ENCODE data around the gene SLC7A9.

Gene SLC7A9

GRCh38 chr19:32869369-32869965, at the start of gene SLC7A9:
Gene SLC7A9 (minus strand): TSS chr19:32869767. CDS start chr19:32868534, 1,233 bp downstream.
- H3K9me3 Mint-ChIP-seq, result no peaks in the 10 kb centered on the region
- no peak for DNase-seq
- H3K4me1 Mint-ChIP-seq, result peaks cover 4% of the 10 kb centered on the region
- no peaks in the 10 kb centered on the region for H3K36me3 Mint-ChIP-seq (ENCODE audit: low read depth)
- peaks cover 3% of the 10 kb centered on the region for H3K27me3 Mint-ChIP-seq (ENCODE audit: low read depth, poor library complexity)
- H3K27ac Mint-ChIP-seq, result peak within 1 kb of the TSS; percentile 74
- no peak for TF ChIP-seq CTCF (IDR thresholded peaks at IDR 0.05)
- no peak within 1 kb of the TSS for H3K4me3 Mint-ChIP-seq

- Mint-ChIP-seq H3K4me1 (no peaks in the 10 kb centered on the region), H3K27ac (no peak overlapping the region), H3K27me3 (ENCODE audit: low read depth, poor library complexity) (no peaks in the 10 kb centered on the region), H3K9me3 (no peaks in the 10 kb centered on the region), H3K36me3 (ENCODE audit: low read depth) (peaks cover 62% of the 10 kb centered on the region), H3K4me3 (no peak overlapping the region)
- no peak for TF ChIP-seq CTCF (IDR thresholded peaks at IDR 0.05)
- no peak for DNase-seq
Observed at GRCh38 chr19:32919365-32919764, 49.8 kb upstream of the SLC7A9 start.

- no peaks in the 10 kb centered on the region for H3K9me3 Mint-ChIP-seq
- no peak overlapping the region for H3K27ac Mint-ChIP-seq
- no peak overlapping the region for H3K4me3 Mint-ChIP-seq
- TF ChIP-seq CTCF (IDR thresholded peaks at IDR 0.05), result no peak
- no peaks in the 10 kb centered on the region for H3K4me1 Mint-ChIP-seq
- H3K27me3 Mint-ChIP-seq (ENCODE audit: low read depth, poor library complexity), result no peaks in the 10 kb centered on the region
- peaks cover 56% of the 10 kb centered on the region for H3K36me3 Mint-ChIP-seq (ENCODE audit: low read depth)
- no peak for DNase-seq
Observed at GRCh38 chr19:32917616-32917996, 48.0 kb upstream of the SLC7A9 start.

GRCh38 chr19:32916969-32917615, 47.5 kb upstream of the SLC7A9 start:
- Mint-ChIP-seq H3K9me3 (no peaks in the 10 kb centered on the region), H3K27me3 (ENCODE audit: low read depth, poor library complexity) (no peaks in the 10 kb centered on the region), H3K27ac (no peak overlapping the region), H3K4me3 (no peak overlapping the region), H3K4me1 (no peaks in the 10 kb centered on the region), H3K36me3 (ENCODE audit: low read depth) (peaks cover 56% of the 10 kb centered on the region)
- TF ChIP-seq CTCF (IDR thresholded peaks at IDR 0.05), result no peak
- no peak for DNase-seq

GRCh38 chr19:32914879-32915660, 45.5 kb upstream of the SLC7A9 start:
- Mint-ChIP-seq H3K27ac (peak overlapping the region; percentile 64), H3K9me3 (no peaks in the 10 kb centered on the region), H3K27me3 (ENCODE audit: low read depth, poor library complexity) (no peaks in the 10 kb centered on the region), H3K4me3 (no peak overlapping the region), H3K36me3 (ENCODE audit: low read depth) (peaks cover 59% of the 10 kb centered on the region), H3K4me1 (no peaks in the 10 kb centered on the region)
- TF ChIP-seq CTCF (IDR thresholded peaks at IDR 0.05), result no peak
- DNase-seq, result no peak

Measured in nephron progenitor cell (in vitro differentiated cells).